Gastrocnemius medialis (tissue), 4 donors: ENCODE data around the gene AKAP7. TPM values are rescaled to one million over a fixed set of nuclear protein-coding genes. Genes with fewer than 3 reads are reported as not detected.
"Not testable (repeated sequence)": the region's sequence is repeated elsewhere in the genome, so short reads cannot be mapped to it uniquely, and the experiment has no call there.

ENCODE experiments used
- ATAC-seq, 2 donors: fragments of 150-250 bp; one replicate each; pipeline ENCODE4 v1.9.1; 2016
- DNase-seq, 2 donors: peaks; one replicate each; pipeline ENCODE4 v3.0.0-alpha.2; 2019
- H3K27ac ChIP-seq, 4 donors: fragments of 200-600 bp; sonication (generic); 1 replicate in 1 of 4; 2 replicates in 3 of 4; pipeline ENCODE4 v1.5.1; 2016 to 2018; ENCODE audit warnings: mild to moderate bottlenecking in 2 of 4, moderate library complexity in 1 of 4
- H3K27me3 ChIP-seq, 3 donors: fragments of 200-600 bp; sonication (generic) in 2 of 3; 1 replicate in 1 of 3; 2 replicates in 2 of 3; pipeline versions ENCODE4 v1.5.1 to v1.6.0; 2016 to 2019; ENCODE audit warnings: mild to moderate bottlenecking in 1 of 3, moderate library complexity in 1 of 3
- H3K36me3 ChIP-seq, 2 donors: fragments of 200-600 bp; sonication (generic) in 1 of 2; one replicate each; pipeline ENCODE4 v1.5.1; 2017 to 2018
- H3K4me1 ChIP-seq, 2 donors: fragments of 200-600 bp; sonication (generic) in 1 of 2; one replicate each; pipeline ENCODE4 v1.5.1; 2016 to 2017; ENCODE audit warnings: mild to moderate bottlenecking in 2 of 2
- H3K4me3 ChIP-seq, 4 donors: fragments of 200-600 bp; sonication (generic) in 3 of 4; 1 replicate in 1 of 4; 2 replicates in 3 of 4; pipeline ENCODE4 v1.5.1; 2016 to 2019; ENCODE audit warnings: mild to moderate bottlenecking in 2 of 4
- H3K9me3 ChIP-seq, 3 donors: fragments of 200-600 bp; sonication (generic) in 2 of 3; 1 replicate in 1 of 3; 2 replicates in 2 of 3; pipeline ENCODE4 v1.5.1; 2016 to 2019
- POLR2A ChIP-seq, 2 donors: fragments of 450-650 bp; IDR thresholded peaks; one replicate each; pipeline ENCODE4 v1.6.1; 2017; ENCODE audit warnings: antibody characterized with exemption in 2 of 2, mild to moderate bottlenecking in 2 of 2, moderate library complexity in 2 of 2
- in situ Hi-C, 4 donors: fragments of 200-750 bp; cut with MboI; loops; one replicate each; pipeline versions ENCODE4 v1.15.0 to v1.8.0; 2017; ENCODE audit warnings: low sequenced_read_pairs in 4 of 4
- intact Hi-C: fragments of 100-400 bp; cut with DNase I; formaldehyde crosslinking; loops from one replicate; pipeline ENCODE4 v1.15.1; 2023; ENCODE audit warnings: low total_unique reads
- total RNA-seq, 4 donors: library from RNA; depleted of rRNA; stranded (reverse); fragments of >200 nt; gene quantifications; one replicate each; pipeline versions ENCODE4 v1.1.0 to v1.2.3, GENCODE V29; 2016
- TF ChIP-seq, protein P1 (sequence below), 5 experiments: fragments of 450-650 bp in 3 of 5; fragments of 200-600 bp in 2 of 5; sonication (generic) in 2 of 5; IDR thresholded peaks in 4 of 5; conservative IDR thresholded peaks in 1 of 5; 1 replicate in 4 of 5; 2 replicates in 1 of 5; pipeline ENCODE4 v1.5.1; 2016 to 2019; ENCODE audit warnings: antibody characterized with exemption in 5 of 5, mild to moderate bottlenecking in 3 of 5, moderate library complexity in 3 of 5

Gene AKAP7
- total RNA-seq, result 10 to 100 TPM in 1 of 4 donors, 1 to 10 TPM in 3; 5.2 to 14.6 (median 7.5) TPM

DNA sequence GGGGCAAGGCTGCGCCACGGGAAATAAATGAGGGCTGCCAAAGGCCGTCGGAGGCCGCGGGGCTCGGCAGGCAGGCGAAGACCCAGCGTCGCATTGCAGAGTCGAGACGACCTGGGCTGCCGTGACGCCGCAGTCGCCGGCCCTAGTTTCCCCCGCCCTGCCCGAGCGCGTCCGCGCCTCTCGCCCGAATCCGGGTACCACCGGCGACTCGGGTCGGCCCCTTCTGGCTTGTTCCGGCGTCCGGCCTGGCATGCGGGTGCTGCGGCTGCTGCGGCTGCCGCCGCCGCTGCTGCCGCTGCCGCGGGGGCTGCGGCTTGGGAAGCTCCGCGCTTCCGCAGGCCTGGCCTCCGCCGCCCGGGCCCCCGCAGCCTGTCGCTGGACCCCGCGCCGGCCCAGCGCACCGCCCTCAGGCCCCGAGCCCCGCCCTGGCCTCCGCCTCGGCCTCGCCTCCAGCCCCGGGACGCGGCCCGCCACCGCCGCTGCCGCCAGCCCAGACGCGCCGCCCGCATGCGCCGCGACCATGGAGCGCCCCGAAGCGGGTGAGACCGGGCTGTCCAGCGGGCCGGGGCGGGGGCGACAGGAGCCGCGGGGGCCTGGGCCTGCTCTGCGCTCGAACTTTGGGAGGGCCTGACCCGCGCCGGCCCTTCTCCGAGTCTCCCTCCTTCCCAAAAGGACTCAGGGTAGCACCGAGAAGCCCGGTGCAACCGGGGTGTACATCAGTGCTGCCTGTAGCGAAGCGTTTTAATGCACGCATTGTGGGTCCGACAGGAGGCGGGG lies at the start of gene AKAP7:
Gene AKAP7, plus strand, starts transcription at position 224 of the 777 bp plus-strand sequence. Its CDS starts 297 bp downstream, at position 521.
- TF ChIP-seq, protein P1, sequence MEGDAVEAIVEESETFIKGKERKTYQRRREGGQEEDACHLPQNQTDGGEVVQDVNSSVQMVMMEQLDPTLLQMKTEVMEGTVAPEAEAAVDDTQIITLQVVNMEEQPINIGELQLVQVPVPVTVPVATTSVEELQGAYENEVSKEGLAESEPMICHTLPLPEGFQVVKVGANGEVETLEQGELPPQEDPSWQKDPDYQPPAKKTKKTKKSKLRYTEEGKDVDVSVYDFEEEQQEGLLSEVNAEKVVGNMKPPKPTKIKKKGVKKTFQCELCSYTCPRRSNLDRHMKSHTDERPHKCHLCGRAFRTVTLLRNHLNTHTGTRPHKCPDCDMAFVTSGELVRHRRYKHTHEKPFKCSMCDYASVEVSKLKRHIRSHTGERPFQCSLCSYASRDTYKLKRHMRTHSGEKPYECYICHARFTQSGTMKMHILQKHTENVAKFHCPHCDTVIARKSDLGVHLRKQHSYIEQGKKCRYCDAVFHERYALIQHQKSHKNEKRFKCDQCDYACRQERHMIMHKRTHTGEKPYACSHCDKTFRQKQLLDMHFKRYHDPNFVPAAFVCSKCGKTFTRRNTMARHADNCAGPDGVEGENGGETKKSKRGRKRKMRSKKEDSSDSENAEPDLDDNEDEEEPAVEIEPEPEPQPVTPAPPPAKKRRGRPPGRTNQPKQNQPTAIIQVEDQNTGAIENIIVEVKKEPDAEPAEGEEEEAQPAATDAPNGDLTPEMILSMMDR (IDR thresholded peaks at IDR 0.05 in 4 of 5, conservative IDR thresholded peaks at IDR 0.05 in 1 of 5), result no peak
- TF ChIP-seq POLR2A (IDR thresholded peaks at IDR 0.05), result peak; percentile 17 to 48
- no peaks in the 10 kb centered on the region for H3K9me3 ChIP-seq
- intact Hi-C loops, result loop anchor here (2.0 kb wide), 1 partner anchor 73 kb away; the partner anchor contains the start of gene EPB41L2
- in situ Hi-C loops, result no loop called here
- peaks cover 8 to 12% of the 10 kb centered on the region in 2 donors for H3K4me1 ChIP-seq
- DNase-seq (peak; percentile 36 to 62), ATAC-seq (peak; percentile 75 to 82)
- peak within 1 kb of the TSS; percentile 68 to 93 (median 83) for H3K4me3 ChIP-seq
- H3K27me3 ChIP-seq, result no peaks in the 10 kb centered on the region
- no peaks in the 10 kb centered on the region for H3K36me3 ChIP-seq
- H3K27ac ChIP-seq, result peak within 1 kb of the TSS; percentile 76 to 89 (median 86)

DNA sequence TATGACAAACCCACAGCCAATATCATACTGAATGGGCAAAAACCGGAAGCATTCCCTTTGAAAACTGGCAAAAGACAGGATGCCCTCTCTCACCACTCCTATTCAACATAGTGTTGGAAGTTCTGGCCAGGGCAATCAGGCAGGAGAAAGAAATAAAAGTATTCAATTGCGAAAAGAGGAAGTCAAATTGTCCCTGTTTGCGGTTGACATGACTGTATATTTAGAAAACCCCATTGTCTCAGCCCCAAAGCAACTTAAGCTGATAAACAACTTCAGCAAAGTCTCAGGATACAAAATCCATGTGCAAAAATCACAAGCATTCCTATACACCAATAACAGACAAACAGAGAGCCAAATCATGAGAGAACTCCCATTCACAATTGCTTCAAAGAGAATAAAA lies 44.9 kb upstream of the AKAP7 start:
- H3K4me1 ChIP-seq, intact Hi-C loops, H3K9me3 ChIP-seq, H3K36me3 ChIP-seq, H3K4me3 ChIP-seq, ATAC-seq, in situ Hi-C loops, H3K27ac ChIP-seq, H3K27me3 ChIP-seq, DNase-seq: not testable (repeated sequence)

DNA sequence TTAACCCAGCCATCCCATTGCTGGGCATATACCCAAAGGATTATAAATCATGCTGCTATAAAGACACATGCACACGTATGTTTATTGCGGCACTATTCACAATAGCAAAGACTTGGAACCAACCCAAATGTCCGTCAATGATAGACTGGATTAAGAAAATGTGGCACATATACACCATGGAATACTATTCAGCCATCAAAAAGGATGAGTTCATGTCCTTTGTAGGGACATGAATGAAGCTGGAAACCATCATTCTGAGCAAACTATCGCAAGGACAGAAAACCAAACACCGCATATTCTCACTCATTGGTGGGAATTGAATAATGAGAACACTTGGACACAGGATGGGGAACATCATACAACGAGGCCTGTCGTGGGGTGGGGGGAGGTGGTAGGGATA lies 43.3 kb upstream of the AKAP7 start:
- in situ Hi-C loops, result not testable (repeated sequence)

DNA sequence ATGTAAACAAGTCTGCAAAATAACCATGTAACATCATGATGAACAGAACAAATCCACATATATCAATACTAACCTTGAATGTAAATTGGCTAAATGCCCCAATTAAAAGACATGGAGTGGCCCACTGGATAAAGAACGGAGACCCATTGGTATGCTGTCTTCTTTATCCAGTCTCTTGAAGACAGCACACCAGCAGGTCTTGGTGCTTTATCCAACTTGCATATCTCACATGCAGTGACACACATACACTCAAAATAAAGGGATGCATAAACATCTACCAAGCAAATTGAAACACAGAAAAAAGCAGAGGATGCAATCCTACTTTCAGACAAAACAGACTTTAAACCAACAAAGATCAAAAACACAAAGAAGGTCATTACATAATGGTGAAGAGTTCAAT lies 41.9 kb upstream of the AKAP7 start:
- H3K36me3 ChIP-seq, result no peaks in the 10 kb centered on the region
- H3K9me3 ChIP-seq, result no peaks in the 10 kb centered on the region
- ATAC-seq (no peak), DNase-seq (no peak)
- H3K27me3 ChIP-seq, result no peaks in the 10 kb centered on the region
- H3K4me3 ChIP-seq, result no peak overlapping the region
- intact Hi-C loops, result no loop called here
- no peak overlapping the region for H3K27ac ChIP-seq
- no peaks in the 10 kb centered on the region for H3K4me1 ChIP-seq
- in situ Hi-C loops, result no loop called here
- TF ChIP-seq, protein P1 (IDR thresholded peaks at IDR 0.05 in 4 of 5, conservative IDR thresholded peaks at IDR 0.05 in 1 of 5), result no peak
- no peak for TF ChIP-seq POLR2A (IDR thresholded peaks at IDR 0.05)

More for the DNA sequence above, 43.3 kb upstream of the AKAP7 start:
- H3K4me1 ChIP-seq, H3K36me3 ChIP-seq, H3K4me3 ChIP-seq, intact Hi-C loops, H3K27me3 ChIP-seq, H3K27ac ChIP-seq, ATAC-seq, H3K9me3 ChIP-seq, DNase-seq: not testable (repeated sequence)

DNA sequence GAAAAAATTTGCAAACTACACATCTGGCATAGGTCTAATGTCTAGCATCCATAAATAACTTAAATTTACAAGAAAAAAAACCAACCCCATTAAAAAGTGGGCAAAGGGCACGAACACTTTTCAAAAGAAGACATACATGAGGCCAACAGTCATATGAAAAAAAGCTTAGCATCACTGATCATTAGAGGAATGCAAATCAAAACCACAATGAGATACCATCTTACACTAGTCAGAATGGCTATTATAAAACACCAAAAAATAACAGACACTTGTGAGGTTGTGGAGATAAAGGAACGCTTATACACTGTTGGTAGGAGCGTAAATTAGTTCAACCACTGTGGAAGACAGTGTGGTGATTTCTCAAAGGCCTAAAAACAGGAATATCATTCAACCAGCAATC lies 38.5 kb upstream of the AKAP7 start:
- Histone ChIP-seq H3K36me3 (no peaks in the 10 kb centered on the region), H3K27ac (no peak overlapping the region), H3K9me3 (no peaks in the 10 kb centered on the region), H3K27me3 (no peaks in the 10 kb centered on the region), H3K4me3 (no peak overlapping the region), H3K4me1 (no peaks in the 10 kb centered on the region)
- DNase-seq (no peak), ATAC-seq (no peak)
- intact Hi-C loops (no loop called here), in situ Hi-C loops (no loop called here)
- TF ChIP-seq, protein P1 (IDR thresholded peaks at IDR 0.05 in 4 of 5, conservative IDR thresholded peaks at IDR 0.05 in 1 of 5), result no peak
- TF ChIP-seq POLR2A (IDR thresholded peaks at IDR 0.05), result no peak
